G401 (cell line): ENCODE data around the gene UQCRHL. TPM values are rescaled to one million over a fixed set of nuclear protein-coding genes. Genes with fewer than 3 reads are reported as not detected.

ENCODE experiments used
- DNase-seq: peaks from one replicate; pipeline ENCODE4 v3.0.0-alpha.2; 2015; ENCODE audit warnings: low spot score
- in situ Hi-C: cut with HindIII; loops from 2 replicates; pipeline ENCODE4 v1.10.0; 2016; ENCODE audit warnings: low sequenced_read_pairs, mixed read lengths
- total RNA-seq: library from RNA; depleted of rRNA; stranded (reverse); fragments of >200 nt; shearing (Covaris generic); gene quantifications from 2 replicates; pipeline ENCODE4 v1.2.3, GENCODE V29; 2014; rRNA removed

Gene UQCRHL
- total RNA-seq, 1 experiment from 2014 or later, result 6.0 TPM

DNA sequence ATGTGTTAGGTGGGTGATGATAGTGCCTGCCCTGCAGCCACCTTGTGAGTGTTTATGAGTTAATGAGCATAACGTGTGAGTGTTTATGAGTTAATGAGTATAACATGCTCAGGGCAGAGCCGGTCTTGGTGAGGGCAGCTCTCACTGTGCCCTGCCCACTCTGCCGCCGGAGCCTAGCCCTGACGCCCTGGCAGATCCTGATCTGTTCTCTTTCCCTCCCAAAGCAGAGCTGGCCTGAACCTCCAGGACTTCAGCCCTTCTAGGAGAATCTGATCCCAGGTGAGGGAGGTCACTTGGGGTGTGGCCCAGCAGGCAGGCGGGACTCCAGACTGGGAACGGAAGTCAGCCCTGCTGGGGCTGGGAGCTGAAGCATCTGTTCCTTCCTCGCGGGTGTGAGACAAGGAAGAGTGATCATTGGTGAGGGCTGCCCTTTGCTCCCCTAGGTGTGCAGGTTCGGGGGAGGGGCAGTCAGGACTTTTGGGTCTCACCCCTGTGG lies 43.1 kb downstream of the UQCRHL start:
- in situ Hi-C loops, result no loop called here

DNA sequence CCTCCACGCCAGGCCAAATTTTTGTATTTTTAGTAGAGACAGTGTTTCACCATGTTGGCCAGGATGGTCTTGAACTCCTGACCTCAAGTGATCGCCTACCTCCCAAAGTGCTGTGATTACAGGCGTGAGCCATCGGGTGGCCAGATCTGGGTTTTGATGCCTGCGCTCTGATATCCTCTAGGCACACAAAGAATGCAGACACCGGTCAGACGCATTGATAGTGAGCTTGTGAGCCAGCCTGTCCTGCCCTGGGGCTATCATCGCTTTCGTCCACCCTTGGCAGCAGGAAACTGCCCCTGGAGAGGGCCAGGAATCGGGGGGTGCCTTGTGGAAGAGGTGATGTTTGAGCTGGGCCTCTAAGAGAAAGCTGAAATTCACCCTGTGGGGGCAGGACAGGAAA lies 44.9 kb downstream of the UQCRHL start:
- in situ Hi-C loops, result no loop called here
- no peak for DNase-seq

More for the DNA sequence above, 43.1 kb downstream of the UQCRHL start:
- no peak for DNase-seq

- DNase-seq, result no peak
- in situ Hi-C loops, result no loop called here
These were observed 45.9 kb downstream of the UQCRHL start for GRCh38 chr1:15761366-15762128.

DNA sequence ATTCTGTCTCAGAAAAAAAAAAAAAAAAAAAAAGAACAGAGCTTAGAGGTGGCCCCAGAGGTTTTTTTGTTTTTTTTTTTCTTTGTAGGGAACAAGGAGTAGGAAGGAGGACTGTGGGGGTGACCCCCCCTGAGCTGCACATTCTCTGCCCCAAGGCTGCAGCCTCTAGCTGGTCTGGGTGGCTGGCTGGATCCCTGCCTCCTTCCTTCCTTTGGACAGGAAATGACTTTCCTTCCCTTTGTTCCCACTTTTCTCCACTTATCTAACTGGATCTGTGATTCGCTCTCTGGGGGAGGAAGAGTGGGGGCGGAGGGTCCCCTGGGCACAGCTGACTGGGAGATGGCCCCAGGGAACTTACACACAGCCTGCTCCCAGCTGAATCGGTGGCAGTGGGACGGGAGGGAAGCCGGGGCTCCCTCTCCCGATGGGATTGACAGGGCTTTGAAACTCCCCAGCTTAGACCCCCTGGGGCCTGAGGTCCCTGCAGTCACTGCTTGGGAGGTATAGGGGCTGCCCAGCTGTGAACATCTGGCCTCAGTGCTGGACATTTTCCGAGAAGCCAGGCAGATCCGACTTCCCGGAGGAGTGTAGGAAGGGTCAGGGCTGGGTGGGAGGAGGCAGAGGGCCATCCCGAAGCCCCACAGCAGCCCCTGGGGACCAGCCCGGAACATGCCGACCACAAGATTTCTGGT lies 46.8 kb downstream of the UQCRHL start:
- in situ Hi-C loops, result no loop called here
- DNase-seq, result no peak

DNA sequence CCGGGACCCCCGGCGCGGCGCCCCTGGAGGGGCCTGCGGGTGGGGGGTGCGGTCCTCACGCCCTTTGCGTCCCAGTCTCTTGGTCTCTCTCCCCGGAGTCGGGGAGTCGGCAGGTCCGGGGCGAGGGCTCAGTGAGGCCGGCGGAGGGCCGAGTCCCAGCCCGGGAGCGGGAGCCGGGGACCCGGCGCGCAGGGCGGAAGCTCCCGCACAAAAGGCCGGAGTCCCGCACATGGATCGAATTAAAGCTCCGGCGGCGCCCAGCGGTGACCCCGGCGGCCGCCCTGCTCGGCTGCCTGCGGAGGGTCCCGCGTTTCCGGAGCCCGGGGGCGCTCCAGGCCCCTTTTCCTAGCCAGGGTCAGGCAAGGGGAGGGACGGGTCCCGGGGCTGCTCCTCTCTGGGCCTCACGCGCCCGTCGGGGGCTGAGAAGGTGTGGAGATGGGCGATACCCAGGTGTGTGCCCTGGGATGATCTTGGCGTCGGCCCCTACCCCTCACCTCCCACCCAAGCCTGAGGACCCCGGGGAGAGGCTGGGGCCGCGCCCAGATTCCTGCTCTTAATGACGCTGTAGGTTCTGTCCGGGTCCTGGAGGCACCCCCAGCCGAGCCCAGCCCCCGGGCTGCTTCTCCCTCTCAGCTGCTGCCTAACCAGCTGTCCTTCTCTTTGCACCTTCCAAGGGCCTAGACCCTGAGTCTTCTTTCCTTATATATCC lies 48.3 kb downstream of the UQCRHL start:
- in situ Hi-C loops, result no loop called here
- no peak for DNase-seq

DNA sequence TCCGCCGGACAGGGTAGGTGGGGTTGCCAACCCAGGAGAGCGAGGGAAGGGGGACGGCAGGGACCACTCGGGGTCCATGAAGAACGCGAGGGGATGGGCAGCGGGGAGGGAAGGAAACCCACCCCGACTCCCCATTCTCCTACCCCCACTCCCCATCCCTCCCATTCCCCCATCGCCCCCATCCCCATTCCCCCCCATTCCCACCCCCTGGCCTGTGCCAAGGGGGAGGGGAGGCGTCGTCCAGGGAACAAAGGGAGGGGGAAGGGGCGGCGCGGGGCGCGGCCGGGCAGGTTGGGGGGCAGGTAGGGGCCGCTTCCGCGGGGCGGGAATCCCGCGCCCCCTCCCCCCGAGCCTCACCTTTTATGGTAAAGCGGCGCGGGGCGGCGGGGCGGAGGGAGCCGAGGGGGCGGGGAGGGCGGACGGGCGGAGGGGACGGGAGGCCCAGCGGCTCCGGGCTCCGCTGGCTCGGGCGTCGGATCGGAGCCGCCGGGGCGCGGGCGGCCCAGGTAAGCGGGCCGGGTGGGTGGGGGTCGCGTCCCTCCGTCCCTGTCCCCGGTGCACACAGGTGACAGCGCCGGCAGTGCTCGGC lies 49.0 kb downstream of the UQCRHL start, which contains the start of gene FBLIM1:
TSS of gene FBLIM1 (plus strand) at position 453 of the 589 bp plus-strand sequence. CDS start 6,189 bp downstream, outside the sequence.
- no peak for DNase-seq
- in situ Hi-C loops, result no loop called here

DNA sequence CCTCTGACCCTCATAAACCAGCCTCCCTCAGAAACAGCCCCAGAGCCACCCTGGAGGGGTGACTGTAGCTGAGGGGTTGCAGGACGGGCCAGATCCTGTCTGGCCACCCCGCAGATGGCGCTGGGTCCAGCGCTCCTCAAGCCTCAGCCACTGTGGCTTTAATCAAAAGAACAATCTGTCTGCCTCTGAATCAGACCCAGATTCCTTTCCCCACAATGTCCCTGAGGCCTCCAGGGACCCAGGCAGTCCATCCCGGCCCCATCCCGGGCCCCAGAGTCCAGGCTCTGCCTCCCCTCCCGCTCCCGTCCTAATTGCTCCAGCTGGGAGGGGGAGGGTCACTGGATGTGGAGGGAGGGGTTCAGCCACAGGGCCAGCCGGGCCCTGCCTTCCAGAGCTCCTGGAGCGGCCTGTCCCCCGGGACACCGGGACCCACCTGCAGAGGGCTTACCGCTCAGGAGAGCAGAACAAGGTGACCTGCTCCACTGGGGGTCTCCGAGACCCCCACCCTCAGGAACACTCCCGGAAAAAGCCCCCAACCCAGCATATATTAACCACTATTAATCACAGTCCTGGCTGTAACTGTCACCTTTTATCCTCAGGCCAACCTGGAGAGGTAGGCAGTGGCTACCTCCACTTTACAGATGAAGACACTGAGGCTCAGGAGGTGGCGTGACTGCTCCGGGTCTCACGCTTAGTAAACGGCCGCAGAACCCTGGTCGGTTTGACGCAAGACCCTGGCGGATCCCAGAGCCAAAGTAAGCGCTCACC lies 49.7 kb downstream of the UQCRHL start:
- DNase-seq, result no peak
- in situ Hi-C loops, result no loop called here

Other genes with a start within 250 kb of the UQCRHL start
- gene AGMAT, start 222.6 kb downstream of the UQCRHL start, total RNA-seq, result 2.0 and 2.6 TPM in 2 replicates
- 6.5 and 9.9 TPM in 2 replicates for gene DDI2, start 190.2 kb downstream of the UQCRHL start, total RNA-seq
- gene PLEKHM2, start 123.3 kb downstream of the UQCRHL start, total RNA-seq, result 46.1 and 47.5 TPM in 2 replicates
- gene SLC25A34, start 71.4 kb downstream of the UQCRHL start, total RNA-seq, result 0.75 TPM in 1 of 2 replicates, not detected in the other
- not detected in 2 replicates for gene TMEM82, start 65.2 kb downstream of the UQCRHL start, total RNA-seq
- gene FBLIM1, start 48.9 kb downstream of the UQCRHL start, total RNA-seq, result 18.6 and 41.7 TPM in 2 replicates
- 1.5 and 2.4 TPM in 2 replicates for gene SPEN, start 40.1 kb upstream of the UQCRHL start, total RNA-seq
- 32.8 and 43.4 TPM in 2 replicates for gene ZBTB17, start 168.5 kb upstream of the UQCRHL start, total RNA-seq
- not detected in 2 replicates for gene SRARP, start 196.6 kb upstream of the UQCRHL start, total RNA-seq
- 3.2 and 7.1 TPM in 2 replicates for gene HSPB7, start 210.4 kb upstream of the UQCRHL start, total RNA-seq
- 0.31 and 1.1 TPM in 2 replicates for gene CLCNKA, start 214.4 kb upstream of the UQCRHL start, total RNA-seq
- gene CLCNKB, start 236.1 kb upstream of the UQCRHL start, total RNA-seq, result 1.3 TPM in 1 of 2 replicates, not detected in the other